Nephron (organoid): Measurements from ENCODE around the gene FOXN3.

Experiments
- H3K27ac Mint-ChIP-seq, 3 experiments: 2 replicates each; pipeline ENCODE4 v1.8.0; 2020; ENCODE audit warnings: mixed read lengths in 3 of 3, mild to moderate bottlenecking in 2 of 3, moderate library complexity in 1 of 3
- H3K27me3 Mint-ChIP-seq: 2 replicates; pipeline ENCODE4 v1.8.0; 2021; ENCODE audit warnings: low read depth, mild to moderate bottlenecking, moderate library complexity, mixed read lengths
- H3K36me3 Mint-ChIP-seq: 2 replicates; pipeline ENCODE4 v1.8.0; 2020; ENCODE audit warnings: low read depth, mixed read lengths
- H3K4me1 Mint-ChIP-seq: 2 replicates; pipeline ENCODE4 v1.8.0; 2020; ENCODE audit warnings: mixed read lengths
- H3K4me3 Mint-ChIP-seq, 3 experiments: 2 replicates each; pipeline ENCODE4 v1.8.0; 2020; ENCODE audit warnings: mild to moderate bottlenecking in 3 of 3, mixed read lengths in 3 of 3, moderate library complexity in 2 of 3
- H3K9me3 Mint-ChIP-seq: 2 replicates; pipeline ENCODE4 v1.8.0; 2020; ENCODE audit warnings: mixed read lengths
- TF ChIP-seq, protein P1 (sequence below), 3 experiments: fragments of 200-600 bp; sonication (generic); IDR thresholded peaks; one replicate each; pipeline ENCODE4 v1.5.0; 2021; ENCODE audit warnings: antibody characterized with exemption in 3 of 3; ENCODE audit not compliant: unreplicated experiment in 3 of 3

Gene FOXN3

GRCh38 chr14:89406361-89406760 lies 10.7 kb downstream of the FOXN3 start:
- no peaks in the 10 kb centered on the region for H3K9me3 Mint-ChIP-seq
- H3K4me3 Mint-ChIP-seq = no peak overlapping the region
- TF ChIP-seq, protein P1, sequence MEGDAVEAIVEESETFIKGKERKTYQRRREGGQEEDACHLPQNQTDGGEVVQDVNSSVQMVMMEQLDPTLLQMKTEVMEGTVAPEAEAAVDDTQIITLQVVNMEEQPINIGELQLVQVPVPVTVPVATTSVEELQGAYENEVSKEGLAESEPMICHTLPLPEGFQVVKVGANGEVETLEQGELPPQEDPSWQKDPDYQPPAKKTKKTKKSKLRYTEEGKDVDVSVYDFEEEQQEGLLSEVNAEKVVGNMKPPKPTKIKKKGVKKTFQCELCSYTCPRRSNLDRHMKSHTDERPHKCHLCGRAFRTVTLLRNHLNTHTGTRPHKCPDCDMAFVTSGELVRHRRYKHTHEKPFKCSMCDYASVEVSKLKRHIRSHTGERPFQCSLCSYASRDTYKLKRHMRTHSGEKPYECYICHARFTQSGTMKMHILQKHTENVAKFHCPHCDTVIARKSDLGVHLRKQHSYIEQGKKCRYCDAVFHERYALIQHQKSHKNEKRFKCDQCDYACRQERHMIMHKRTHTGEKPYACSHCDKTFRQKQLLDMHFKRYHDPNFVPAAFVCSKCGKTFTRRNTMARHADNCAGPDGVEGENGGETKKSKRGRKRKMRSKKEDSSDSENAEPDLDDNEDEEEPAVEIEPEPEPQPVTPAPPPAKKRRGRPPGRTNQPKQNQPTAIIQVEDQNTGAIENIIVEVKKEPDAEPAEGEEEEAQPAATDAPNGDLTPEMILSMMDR (IDR thresholded peaks at IDR 0.05; ENCODE audit: unreplicated experiment in 3 of 3) = no peak
- H3K27me3 Mint-ChIP-seq = no peaks in the 10 kb centered on the region
- H3K36me3 Mint-ChIP-seq = peaks cover 48% of the 10 kb centered on the region
- peaks cover 38% of the 10 kb centered on the region for H3K4me1 Mint-ChIP-seq
- H3K27ac Mint-ChIP-seq = no peak overlapping the region

GRCh38 chr14:89405712-89406111 lies 11.3 kb downstream of the FOXN3 start:
- Mint-ChIP-seq H3K4me1 (peaks cover 40% of the 10 kb centered on the region), H3K27ac (no peak overlapping the region), H3K4me3 (no peak overlapping the region), H3K27me3 (no peaks in the 10 kb centered on the region), H3K9me3 (no peaks in the 10 kb centered on the region), H3K36me3 (peaks cover 41% of the 10 kb centered on the region)
- TF ChIP-seq, protein P1 (IDR thresholded peaks at IDR 0.05; ENCODE audit: unreplicated experiment in 3 of 3) = no peak

- TF ChIP-seq, protein P1 (IDR thresholded peaks at IDR 0.05; ENCODE audit: unreplicated experiment in 3 of 3) = no peak
- Mint-ChIP-seq H3K9me3 (no peaks in the 10 kb centered on the region), H3K27ac (no peak overlapping the region), H3K4me3 (no peak overlapping the region), H3K4me1 (peaks cover 50% of the 10 kb centered on the region), H3K36me3 (peaks cover 26% of the 10 kb centered on the region), H3K27me3 (no peaks in the 10 kb centered on the region)
Measured at GRCh38 chr14:89402363-89402762, 14.7 kb downstream of the FOXN3 start.

GRCh38 chr14:89401761-89402160 lies 15.3 kb downstream of the FOXN3 start:
- H3K4me3 Mint-ChIP-seq = no peak overlapping the region

GRCh38 chr14:89401241-89401640 lies 15.8 kb downstream of the FOXN3 start:
- Mint-ChIP-seq H3K36me3 (peaks cover 22% of the 10 kb centered on the region), H3K9me3 (no peaks in the 10 kb centered on the region), H3K27me3 (no peaks in the 10 kb centered on the region), H3K27ac (no peak overlapping the region), H3K4me3 (no peak overlapping the region), H3K4me1 (peaks cover 40% of the 10 kb centered on the region)
- TF ChIP-seq, protein P1 (IDR thresholded peaks at IDR 0.05; ENCODE audit: unreplicated experiment in 3 of 3) = no peak

More at GRCh38 chr14:89401761-89402160, 15.3 kb downstream of the FOXN3 start:
- H3K4me1 Mint-ChIP-seq = peaks cover 44% of the 10 kb centered on the region
- H3K9me3 Mint-ChIP-seq = no peaks in the 10 kb centered on the region
- TF ChIP-seq, protein P1 (IDR thresholded peaks at IDR 0.05; ENCODE audit: unreplicated experiment in 3 of 3) = no peak
- peaks cover 22% of the 10 kb centered on the region for H3K36me3 Mint-ChIP-seq
- H3K27me3 Mint-ChIP-seq = no peaks in the 10 kb centered on the region
- H3K27ac Mint-ChIP-seq = no peak overlapping the region

DNA sequence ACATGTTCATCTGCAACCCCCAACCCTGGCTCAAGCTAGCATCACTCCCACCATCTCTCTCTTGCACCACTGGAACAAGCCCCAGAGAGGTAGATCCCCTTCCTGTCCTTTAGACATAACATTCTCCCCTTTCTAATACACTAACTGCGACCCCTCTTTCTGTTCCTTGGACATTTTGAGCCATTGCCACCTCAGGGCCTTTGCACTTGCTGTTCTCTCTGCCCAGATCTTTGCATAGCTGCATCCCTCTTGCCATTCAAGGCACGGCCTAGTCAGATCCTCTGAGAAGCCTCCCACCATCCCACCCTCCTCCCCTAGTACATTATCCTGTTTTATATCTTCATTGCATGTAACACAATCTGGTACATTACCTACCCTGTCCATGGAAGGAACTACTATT lies 16.5 kb downstream of the FOXN3 start:
- TF ChIP-seq, protein P1 (IDR thresholded peaks at IDR 0.05; ENCODE audit: unreplicated experiment in 3 of 3) = no peak

More for the DNA sequence above, 16.5 kb downstream of the FOXN3 start:
- Mint-ChIP-seq H3K4me3 (no peak overlapping the region), H3K27me3 (no peaks in the 10 kb centered on the region), H3K36me3 (peaks cover 20% of the 10 kb centered on the region), H3K4me1 (peaks cover 40% of the 10 kb centered on the region), H3K27ac (peak overlapping the region in 1 of 3 experiments; percentile 2), H3K9me3 (no peaks in the 10 kb centered on the region)
